NCI-H82 treated with DMSO at 0.1 percent for 48 hours (cell line): Measurements from ENCODE around the gene CCN6.
"Not testable (repeated sequence)": the region's sequence is repeated elsewhere in the genome, so short reads cannot be mapped to it uniquely, and the experiment has no call there.

Experiments
- DNase-seq: peaks from one replicate; lab custom pipeline; 2025; ENCODE audit not compliant: unreplicated experiment; lab: John Stamatoyannopoulos, UW

Gene CCN6

DNA sequence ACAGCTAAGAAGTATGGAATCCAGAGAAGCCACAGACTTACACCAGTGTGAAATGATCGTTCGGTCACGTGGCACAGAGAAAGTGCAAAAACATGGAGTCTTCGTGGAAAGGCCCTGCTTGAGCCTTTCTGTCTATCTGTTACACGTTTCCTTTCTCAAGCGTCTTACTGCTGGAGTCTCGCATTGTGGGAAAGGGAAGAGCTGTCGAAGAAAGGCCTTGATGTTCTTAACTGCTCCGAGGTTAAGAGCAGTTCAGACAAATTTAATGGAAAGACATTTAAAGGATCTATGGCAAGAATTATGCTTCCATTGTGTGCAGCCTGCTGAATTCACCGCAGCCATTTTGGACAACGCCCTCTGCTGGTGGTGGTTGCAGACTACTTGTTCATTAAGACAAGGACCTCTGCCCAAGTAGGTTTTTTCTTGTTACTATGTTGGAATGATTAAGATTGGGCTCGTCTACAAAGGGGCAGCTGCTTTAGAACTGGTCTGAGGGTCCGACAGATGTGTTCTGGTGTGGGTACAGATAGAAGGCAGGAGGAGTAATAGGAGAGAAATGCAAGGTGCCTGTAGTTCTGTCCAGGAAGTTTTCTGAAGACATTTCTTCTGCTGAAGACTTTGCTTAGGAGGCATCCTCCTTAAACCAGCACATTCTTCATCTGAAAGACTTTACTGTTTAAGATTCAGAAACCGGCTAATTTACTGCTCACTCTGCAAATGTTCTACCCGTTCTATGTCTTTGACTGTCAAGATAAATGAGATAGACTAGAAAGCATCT is 24.7 kb upstream of the CCN6 start:
- DNase-seq, result peak; percentile 57

DNA sequence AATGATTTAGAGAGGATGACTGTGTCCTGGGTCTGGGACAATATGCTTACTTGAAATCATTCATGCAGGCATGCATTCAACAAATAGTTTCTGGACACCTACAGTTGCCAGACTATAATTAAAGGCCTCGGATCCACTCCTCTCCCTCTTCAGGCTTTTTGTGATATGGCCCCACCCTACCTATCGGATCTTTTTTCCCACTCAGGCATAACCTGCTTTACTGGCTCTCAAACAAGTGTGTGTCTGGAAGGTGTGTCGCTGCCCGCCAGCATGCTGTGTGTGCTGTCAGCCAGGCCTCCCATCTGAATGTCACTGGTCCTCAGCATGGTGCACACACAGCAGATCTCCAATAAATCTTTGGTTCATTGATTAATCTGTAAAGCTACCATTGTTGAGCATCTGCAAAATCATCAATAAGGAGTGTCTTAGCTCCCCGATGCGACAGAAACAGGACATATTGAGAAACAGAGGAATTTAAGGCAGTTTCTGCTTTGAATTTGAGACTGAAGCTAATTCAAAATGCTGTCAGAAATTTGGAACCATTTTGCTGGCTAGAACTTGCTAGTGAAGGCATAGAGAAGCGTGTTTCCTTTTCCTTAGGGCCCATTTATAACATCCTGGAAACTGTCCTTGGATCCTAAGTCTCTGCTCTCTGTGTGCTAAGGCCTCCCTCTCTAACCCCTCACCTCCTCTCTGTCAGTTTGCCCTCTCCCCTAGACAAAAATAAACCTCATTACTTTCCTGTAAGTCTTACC is 23.5 kb upstream of the CCN6 start:
- DNase-seq, result no peak

GRCh38 chr6:112030961-112031660 is 22.8 kb upstream of the CCN6 start:
- DNase-seq, result no peak

DNA sequence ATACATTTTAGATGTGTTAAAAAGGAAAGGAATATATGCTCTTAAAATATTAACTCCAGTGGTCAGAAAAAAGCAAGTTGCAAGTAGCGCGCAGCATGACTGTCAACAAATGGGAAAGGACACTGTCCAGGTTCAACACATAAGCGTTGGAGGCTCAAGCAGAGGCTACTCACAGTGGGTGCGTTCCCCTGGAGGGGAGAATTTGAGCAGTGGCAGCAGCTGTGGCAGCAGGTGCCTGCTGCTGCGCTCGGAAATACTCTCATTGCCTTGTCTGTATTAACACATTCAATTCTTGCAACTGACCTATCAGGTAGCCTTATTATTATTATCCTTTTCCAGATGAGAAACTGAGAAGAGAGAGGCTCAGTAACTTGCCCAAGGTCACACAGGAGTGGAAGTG is 21.9 kb upstream of the CCN6 start:
- DNase-seq, result no peak

- DNase-seq, result no peak
These were observed 21.2 kb upstream of the CCN6 start for GRCh38 chr6:112032728-112033127.

- no peak for DNase-seq
These were observed 19.9 kb upstream of the CCN6 start for GRCh38 chr6:112033791-112034615.

- no peak for DNase-seq
These were observed 19.3 kb upstream of the CCN6 start for GRCh38 chr6:112034616-112034995.

DNA sequence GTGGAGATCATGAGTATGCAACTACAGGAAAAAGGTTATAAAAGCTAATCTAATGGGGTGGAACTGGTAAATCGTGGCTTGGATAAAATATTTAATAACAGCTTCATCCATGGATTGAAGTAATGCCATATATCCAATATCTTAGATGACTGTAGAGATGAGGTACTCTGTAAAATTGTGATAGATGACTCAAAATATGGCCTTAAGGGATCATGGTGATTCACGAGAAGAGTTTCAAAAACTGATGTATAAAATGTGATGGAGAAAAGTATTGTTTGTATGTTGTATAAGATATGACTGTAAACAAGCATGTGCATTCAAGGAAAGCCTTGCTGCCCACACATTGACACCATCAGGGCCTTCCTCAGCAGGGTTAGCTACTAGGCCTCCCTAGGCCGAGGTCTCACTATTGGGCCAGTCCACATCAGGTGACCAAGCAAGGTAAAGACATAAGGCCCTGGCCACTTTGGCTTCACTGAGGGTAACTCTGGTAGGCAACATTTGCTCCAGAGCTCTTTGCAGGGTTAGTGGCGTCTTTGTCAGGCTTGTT is 17.7 kb upstream of the CCN6 start:
- no peak for DNase-seq

DNA sequence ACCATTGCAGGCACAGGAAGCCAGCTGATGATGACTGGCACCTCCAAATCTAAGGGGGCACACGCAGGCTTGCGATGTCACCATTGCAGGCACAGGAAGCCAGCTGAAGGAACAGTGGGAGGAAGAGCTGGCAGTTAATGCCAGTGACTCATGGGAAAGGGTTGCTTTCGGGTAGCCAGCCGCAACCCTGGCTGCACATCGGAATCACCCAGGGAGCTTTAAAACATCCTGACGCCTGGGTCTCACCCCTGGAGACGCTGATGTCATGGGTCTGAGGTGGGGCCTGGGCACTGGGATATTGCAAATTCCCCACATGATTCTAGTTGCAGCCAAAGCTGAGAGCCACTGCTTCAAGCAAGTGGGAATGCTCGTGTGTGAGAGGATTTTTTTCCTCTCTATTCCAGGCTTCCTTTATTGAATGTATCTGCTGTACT is 16.1 kb upstream of the CCN6 start:
- no peak for DNase-seq

- DNase-seq, result no peak
These were observed 15.6 kb upstream of the CCN6 start for GRCh38 chr6:112038268-112038667.

GRCh38 chr6:112038756-112039430 is 15.0 kb upstream of the CCN6 start:
- no peak for DNase-seq

GRCh38 chr6:112039431-112039770 is 14.5 kb upstream of the CCN6 start:
- no peak for DNase-seq

GRCh38 chr6:112040956-112041355 is 12.9 kb upstream of the CCN6 start:
- no peak for DNase-seq

DNA sequence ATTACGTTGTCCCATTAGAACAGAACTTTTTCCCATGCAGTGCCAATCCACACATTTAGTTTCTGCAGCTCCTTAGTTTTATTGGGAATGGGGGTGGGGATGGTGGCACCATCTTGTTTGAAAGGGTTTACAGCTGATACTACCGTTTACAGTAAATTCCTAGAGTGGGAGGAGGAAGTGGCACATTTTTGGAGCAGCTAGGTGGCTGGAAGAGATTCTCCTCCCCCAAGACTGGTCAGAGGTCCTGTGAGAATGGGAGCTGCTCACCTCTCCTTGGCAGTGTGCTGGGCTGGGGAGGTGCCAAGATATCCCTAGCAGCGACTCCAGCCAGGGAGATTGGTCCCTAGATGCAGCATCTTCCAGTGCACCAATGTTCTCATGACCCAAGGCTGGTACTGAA is 12.4 kb upstream of the CCN6 start:
- DNase-seq, result no peak

- peak; percentile 91 for DNase-seq
These were observed 10.6 kb upstream of the CCN6 start for GRCh38 chr6:112043032-112044007.

GRCh38 chr6:112044196-112044595 is 9.7 kb upstream of the CCN6 start:
- DNase-seq, result no peak

DNA sequence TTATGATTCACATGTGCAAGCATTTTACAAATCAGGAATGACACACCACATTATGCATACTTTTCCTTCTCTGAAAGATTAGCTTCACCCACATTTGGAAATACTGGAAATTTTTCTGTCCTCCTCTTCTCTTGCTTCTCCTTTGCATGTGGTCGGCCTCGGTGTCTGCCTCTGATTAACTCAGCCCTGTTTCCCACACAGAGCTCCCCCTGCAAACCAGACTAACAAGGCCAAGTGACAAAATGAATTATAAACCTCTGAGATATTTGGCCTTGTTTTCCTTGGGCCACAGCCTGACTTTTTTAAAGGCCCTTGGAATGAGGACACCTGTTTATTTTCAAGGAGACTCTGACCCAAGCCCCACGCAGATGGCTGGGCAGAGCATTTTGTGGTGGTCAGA is 9.0 kb upstream of the CCN6 start:
- no peak for DNase-seq

DNA sequence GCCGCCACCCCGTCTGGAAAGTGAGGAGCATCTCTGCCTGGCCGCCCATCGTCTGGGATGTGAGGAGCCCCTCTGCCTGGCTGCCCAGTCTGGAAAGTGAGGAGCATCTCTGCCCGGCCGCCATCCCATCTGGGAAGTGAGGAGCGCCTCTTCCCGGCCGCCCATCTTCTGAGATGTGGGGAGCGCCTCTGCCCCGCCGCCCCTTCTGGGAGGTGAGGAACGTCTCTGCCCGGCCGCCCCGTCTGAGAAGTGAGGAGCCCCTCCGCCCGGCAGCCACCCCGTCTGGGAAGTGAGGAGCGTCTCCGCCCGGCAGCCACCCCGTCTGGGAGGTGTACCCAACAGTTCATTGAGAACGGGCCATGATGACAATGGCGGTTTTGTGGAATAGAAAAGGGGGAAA is 6.4 kb upstream of the CCN6 start:
- DNase-seq, result not testable (repeated sequence)
